Measurements from ENCODE around the gene SIK3. TPM values are rescaled to one million over a fixed set of nuclear protein-coding genes. Genes with fewer than 3 reads are reported as not detected.

SIK3 gene
- total RNA-seq, 1 experiment from 2014 or later = 14.5 TPM

DNA sequence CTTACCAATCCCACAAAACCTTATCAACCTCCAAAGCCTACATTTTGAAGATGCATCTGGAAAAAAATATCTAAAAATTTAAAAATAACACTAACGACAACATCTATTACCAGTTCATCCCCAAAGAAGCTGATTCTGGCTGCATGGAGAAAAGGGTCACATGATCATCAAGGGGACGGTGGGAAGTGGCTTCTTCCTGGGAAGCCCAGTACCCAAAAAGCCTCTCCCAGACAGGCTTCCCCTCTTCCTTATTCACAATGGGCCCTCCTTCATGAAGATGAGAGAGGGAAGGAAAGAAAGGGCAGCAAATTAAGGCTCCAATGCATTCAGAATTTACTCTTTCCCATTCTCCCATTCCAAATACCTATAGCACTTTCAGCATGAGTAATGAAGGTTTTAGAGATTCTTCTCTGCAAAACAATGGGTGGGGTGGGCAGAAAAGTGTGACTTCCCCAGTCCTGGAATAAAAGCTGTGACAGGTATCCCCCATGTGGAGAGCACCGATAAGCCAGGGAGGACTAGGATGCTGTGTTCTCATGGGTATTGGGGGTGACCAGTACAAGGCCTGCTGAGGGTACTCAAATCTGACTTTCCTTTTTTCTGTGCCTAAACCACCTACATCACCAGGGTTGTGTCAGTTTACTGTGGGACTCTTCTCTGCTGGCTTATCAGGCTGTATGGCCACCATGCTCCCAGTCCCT, 88.2 kb downstream of the SIK3 start:
- no peaks in the 10 kb centered on the region for H3K9me3 ChIP-seq (ENCODE audit: low read length)
- ATAC-seq = no peak
- peaks cover 7% of the 10 kb centered on the region; the same call in 1 of the 2 replicates for H4K20me1 ChIP-seq (ENCODE audit: low read length)

GRCh38 chr11:117005758-117006157, 92.5 kb downstream of the SIK3 start:
- ChIA-PET POLR2A (ENCODE audit: unreplicated experiment) (no interaction called here), CTCF (no interaction called here)
- H3K79me2 ChIP-seq (ENCODE audit: low read length) = peaks cover 37% of the 10 kb centered on the region
- no peak overlapping the region for H3K27ac ChIP-seq (ENCODE audit: low read length)
- ATAC-seq (no peak), DNase-seq (no peak)
- H2AFZ ChIP-seq (ENCODE audit: low read length) = no peak overlapping the region
- H3K4me3 ChIP-seq (ENCODE audit: low read length) = no peak overlapping the region
- H3K4me1 ChIP-seq (ENCODE audit: insufficient read depth, low read length) = peaks cover 9% of the 10 kb centered on the region
- H3K9me3 ChIP-seq (ENCODE audit: low read length) = no peaks in the 10 kb centered on the region
- no peaks in the 10 kb centered on the region for H3K36me3 ChIP-seq (ENCODE audit: low read depth, low read length)
- no peaks in the 10 kb centered on the region for H3K9me2 ChIP-seq (replicated peaks; ENCODE audit: low read length)
- no peaks in the 10 kb centered on the region for H3K27me3 ChIP-seq (ENCODE audit: low read length)
- H4K20me1 ChIP-seq (ENCODE audit: low read length) = peaks cover 13% of the 10 kb centered on the region; the same call in 1 of the 2 replicates
- H3F3A ChIP-seq (ENCODE audit: low read length, unreplicated experiment) = no peaks in the 10 kb centered on the region
- no peak overlapping the region for H3K9ac ChIP-seq (ENCODE audit: low read length)
- BruUV-seq (replicated peaks) = no TSS peak
- no peak for TF ChIP-seq CTCF (conservative IDR thresholded peaks at IDR 0.05; ENCODE audit: low read depth, low read length)
- TF ChIP-seq EZH2 (IDR thresholded peaks at IDR 0.05; ENCODE audit: low read length, unreplicated experiment) = no peak
- no peak for TF ChIP-seq EZH2phosphoT487 (IDR thresholded peaks at IDR 0.05; ENCODE audit: borderline replicate concordance, low read length)
- intact Hi-C loops (cut with micrococcal nuclease) = no loop called here
- H3K4me2 ChIP-seq (ENCODE audit: low read length) = no peak overlapping the region

More for the DNA sequence above, 88.2 kb downstream of the SIK3 start:
- Histone ChIP-seq H3F3A (ENCODE audit: low read length, unreplicated experiment) (peaks cover 11% of the 10 kb centered on the region), H2AFZ (ENCODE audit: low read length) (no peak overlapping the region), H3K4me1 (ENCODE audit: insufficient read depth, low read length) (peaks cover 21% of the 10 kb centered on the region), H3K4me2 (ENCODE audit: low read length) (0 out of 2 replicates have a peak overlapping the region, but pooled peaks have one; percentile 13), H3K36me3 (ENCODE audit: low read depth, low read length) (no peaks in the 10 kb centered on the region), H3K9ac (ENCODE audit: low read length) (no peak overlapping the region), H3K4me3 (ENCODE audit: low read length) (no peak overlapping the region), H3K27me3 (ENCODE audit: low read length) (no peaks in the 10 kb centered on the region), H3K9me2 (replicated peaks; ENCODE audit: low read length) (no peaks in the 10 kb centered on the region), H3K27ac (ENCODE audit: low read length) (peak overlapping the region; percentile 70), H3K79me2 (ENCODE audit: low read length) (peaks cover 29% of the 10 kb centered on the region)
- TF ChIP-seq EZH2phosphoT487 (IDR thresholded peaks at IDR 0.05; ENCODE audit: borderline replicate concordance, low read length) (no peak), EZH2 (IDR thresholded peaks at IDR 0.05; ENCODE audit: low read length, unreplicated experiment) (no peak), CTCF (conservative IDR thresholded peaks at IDR 0.05; ENCODE audit: low read depth, low read length) (no peak)
- POLR2A ChIA-PET (ENCODE audit: unreplicated experiment) = no interaction called here
- DNase-seq = no peak
- CTCF ChIA-PET = no interaction called here
- BruUV-seq (replicated peaks) = no TSS peak
- intact Hi-C loops (cut with micrococcal nuclease) = loop anchor here (2.0 to 10.0 kb wide), 2 partner anchors 63 to 125 kb away; no protein-coding TSS in a partner anchor

- no peak overlapping the region for H3K4me2 ChIP-seq (ENCODE audit: low read length)
- peaks cover 22% of the 10 kb centered on the region for H3K79me2 ChIP-seq (ENCODE audit: low read length)
- no peaks in the 10 kb centered on the region for H3K9me3 ChIP-seq (ENCODE audit: low read length)
- H4K20me1 ChIP-seq (ENCODE audit: low read length) = peaks cover 8% of the 10 kb centered on the region; the same call in 1 of the 2 replicates
- ATAC-seq (no peak), DNase-seq (no peak)
- H3K4me3 ChIP-seq (ENCODE audit: low read length) = no peak overlapping the region
- POLR2A ChIA-PET (ENCODE audit: unreplicated experiment) = no interaction called here
- H3K27me3 ChIP-seq (ENCODE audit: low read length) = no peaks in the 10 kb centered on the region
- CTCF ChIA-PET = no interaction called here
- H2AFZ ChIP-seq (ENCODE audit: low read length) = no peak overlapping the region
- TF ChIP-seq EZH2phosphoT487 (IDR thresholded peaks at IDR 0.05; ENCODE audit: borderline replicate concordance, low read length) (no peak), EZH2 (IDR thresholded peaks at IDR 0.05; ENCODE audit: low read length, unreplicated experiment) (no peak), CTCF (conservative IDR thresholded peaks at IDR 0.05; ENCODE audit: low read depth, low read length) (no peak)
- H3K4me1 ChIP-seq (ENCODE audit: insufficient read depth, low read length) = no peaks in the 10 kb centered on the region
- H3K9me2 ChIP-seq (replicated peaks; ENCODE audit: low read length) = no peaks in the 10 kb centered on the region
- H3K9ac ChIP-seq (ENCODE audit: low read length) = no peak overlapping the region
- H3K36me3 ChIP-seq (ENCODE audit: low read depth, low read length) = no peaks in the 10 kb centered on the region
- H3K27ac ChIP-seq (ENCODE audit: low read length) = no peak overlapping the region
- no peaks in the 10 kb centered on the region for H3F3A ChIP-seq (ENCODE audit: low read length, unreplicated experiment)
- BruUV-seq (replicated peaks) = no TSS peak
- intact Hi-C loops (cut with micrococcal nuclease) = no loop called here
Measured at GRCh38 chr11:117002639-117003299, 95.5 kb downstream of the SIK3 start.
